HepG2 (cell line): ENCODE measurements around the gene PTPRB. TPM values are rescaled to one million over a fixed set of nuclear protein-coding genes. Genes with fewer than 3 reads are reported as not detected.

Source experiments
- ATAC-seq: fragments of 200-7000 bp; cut with Tn5 transposase; 3 replicates; pipeline ENCODE4 v1.9.1; 2020; ENCODE audit warnings: mild to moderate bottlenecking, moderate library complexity
- BruUV-seq: library from RNA; stranded (reverse); fragments of 400-500 nt; replicated peaks from 2 replicates; lab custom pipeline; 2021; lab: Mats Ljungman, UMichigan
- CTCF ChIA-PET: fragments of 300-600 bp; formaldehyde crosslinking; extraction: SDS; loops from one replicate; lab custom pipeline; 2021; ENCODE audit warnings: low total read pairs, inconsistent platforms, low intra/inter-chr PET ratio; lab: Yijun Ruan, JAX
- POLR2A ChIA-PET: fragments of 350-600 bp; sonication (Branson Sonifier 250); formaldehyde crosslinking; loops from one replicate; lab custom pipeline; 2020; ENCODE audit warnings: antibody characterized with exemption, inconsistent platforms; lab: Yijun Ruan, JAX
- DNase-seq: peaks from one replicate; pipeline ENCODE4 v3.0.0-alpha.2; 2015; ENCODE audit warnings: low spot score
- FAIRE-seq: peaks from 3 replicates; lab custom pipeline; 2011; peaks lifted over from hg19 to GRCh38; lab: Jason Lieb, UNC
- H2AFZ ChIP-seq: one replicate; pipeline ENCODE4 v1.6.1; 2011; ENCODE audit warnings: low read length, inconsistent platforms
- H3K27ac ChIP-seq: fragments of 300-600 bp; 3 replicates; pipeline ENCODE4 v1.8.0; 2011; ENCODE audit warnings: mixed run types, mild to moderate bottlenecking, mixed read lengths, low read length, inconsistent platforms; ENCODE audit not compliant: insufficient read depth; ENCODE audit errors: extremely low read length
- H3K27me3 ChIP-seq, 2 experiments: fragments of 200-600 bp in 1 of 2; 2 replicates in 1 of 2; 3 replicates in 1 of 2; pipeline versions ENCODE4 v1.6.0 to v1.8.0; 2011; ENCODE audit warnings: low read length in 2 of 2, mild to moderate bottlenecking in 2 of 2, moderate library complexity in 2 of 2, inconsistent platforms in 1 of 2; ENCODE audit not compliant: insufficient read depth in 2 of 2, control insufficient read depth in 1 of 2
- H3K36me3 ChIP-seq, 2 experiments: fragments of 200-600 bp in 1 of 2; replicated peaks in 1 of 2; 2 replicates in 1 of 2; 3 replicates in 1 of 2; pipeline versions ENCODE4 v1.5.1 to v1.8.0; 2011; ENCODE audit warnings: low read length in 2 of 2, inconsistent platforms in 1 of 2; ENCODE audit not compliant: insufficient read depth in 2 of 2, control insufficient read depth in 1 of 2
- H3K4me1 ChIP-seq: 2 replicates; pipeline ENCODE4 v1.5.1; 2012; ENCODE audit warnings: low read length, inconsistent platforms; ENCODE audit not compliant: insufficient read depth
- H3K4me2 ChIP-seq: 2 replicates; pipeline ENCODE4 v1.6.0; 2011; ENCODE audit warnings: low read depth, low read length, inconsistent platforms
- H3K4me3 ChIP-seq, 3 experiments: fragments of 200-600 bp in 1 of 3; sonication (generic), shearing (Covaris generic) in 1 of 3; replicated peaks in 1 of 3; 2 replicates each; pipeline ENCODE4 v1.5.1; 2011 to 2016; ENCODE audit warnings: low read length in 3 of 3, inconsistent platforms in 2 of 3, low read depth in 2 of 3, mild to moderate bottlenecking in 2 of 3, control low read depth in 1 of 3, mixed read lengths in 1 of 3; ENCODE audit not compliant: insufficient read depth in 1 of 3
- H3K79me2 ChIP-seq: one replicate; pipeline ENCODE4 v1.6.1; 2011; ENCODE audit warnings: low read length, inconsistent platforms; ENCODE audit not compliant: insufficient read depth
- H3K9ac ChIP-seq: 2 replicates; pipeline ENCODE4 v1.6.0; 2011; ENCODE audit warnings: mild to moderate bottlenecking, low read depth, low read length, inconsistent platforms; ENCODE audit not compliant: insufficient read depth
- H3K9me3 ChIP-seq: 2 replicates; pipeline ENCODE4 v1.5.1; 2012; ENCODE audit warnings: mild to moderate bottlenecking, low read length
- H4K20me1 ChIP-seq: 2 replicates; pipeline ENCODE4 v1.6.0; 2011; ENCODE audit warnings: inconsistent platforms, mild to moderate bottlenecking, low read length, moderate library complexity; ENCODE audit not compliant: insufficient read depth
- AGO1 ChIP-seq: fragments of 200-400 bp; formaldehyde crosslinking; IDR thresholded peaks from 2 replicates; pipeline ENCODE4 v1.6.1; 2017; ENCODE audit warnings: mild to moderate bottlenecking, low read depth, low read length, moderate library complexity; ENCODE audit not compliant: poor library complexity, severe bottlenecking
- ATRX ChIP-seq: sonication (generic); formaldehyde crosslinking; IDR thresholded peaks from 2 replicates; pipeline ENCODE4 v1.4.0; 2020; ENCODE audit warnings: missing genetic modification reagents, borderline replicate concordance
- CREM ChIP-seq, 2 experiments: sonication (generic) in 1 of 2; formaldehyde crosslinking in 1 of 2; IDR thresholded peaks; 2 replicates each; pipeline versions ENCODE4 v1.4.0 to v1.6.1; 2016 to 2020; ENCODE audit warnings: antibody characterized with exemption in 1 of 2, mild to moderate bottlenecking in 1 of 2, missing genetic modification reagents in 1 of 2
- FOXK2 ChIP-seq: fragments of 450-650 bp; IDR thresholded peaks from 2 replicates; pipeline ENCODE4 v1.6.1; 2016
- MIXL1 ChIP-seq: IDR thresholded peaks from 2 replicates; pipeline ENCODE4 v1.6.1; 2016
- PAX8 ChIP-seq: sonication (generic); formaldehyde crosslinking; IDR thresholded peaks from 2 replicates; pipeline ENCODE4 v1.8.0; 2022; ENCODE audit warnings: mild to moderate bottlenecking, missing genetic modification reagents, borderline replicate concordance
- SMC3 ChIP-seq: IDR thresholded peaks from 2 replicates; pipeline ENCODE4 v1.6.1; 2011; ENCODE audit warnings: low read length, improper control_type of control experiment
- SRSF9 ChIP-seq: fragments of 200-400 bp; formaldehyde crosslinking; IDR thresholded peaks from 2 replicates; pipeline ENCODE4 v1.6.1; 2018; ENCODE audit warnings: borderline replicate concordance, mild to moderate bottlenecking, low read depth, low read length; ENCODE audit not compliant: insufficient read depth, poor library complexity, severe bottlenecking
- STAT5B ChIP-seq: sonication (generic); formaldehyde crosslinking; IDR thresholded peaks from 2 replicates; pipeline ENCODE4 v1.4.0; 2020; ENCODE audit warnings: missing genetic modification reagents
- TCF7 ChIP-seq: sonication (generic); IDR thresholded peaks from 2 replicates; pipeline ENCODE4 v1.6.1; 2016; ENCODE audit warnings: antibody characterized with exemption, low read depth
- ZFP36L2 ChIP-seq: sonication (generic); formaldehyde crosslinking; IDR thresholded peaks from 2 replicates; pipeline ENCODE4 v1.4.0; 2020; ENCODE audit warnings: missing genetic modification reagents
- ZKSCAN5 ChIP-seq: sonication (generic); formaldehyde crosslinking; IDR thresholded peaks from 2 replicates; pipeline ENCODE4 v1.5.1; 2020; ENCODE audit warnings: mild to moderate bottlenecking, missing genetic modification reagents
- ZNF407 ChIP-seq: sonication (generic); formaldehyde crosslinking; IDR thresholded peaks from one replicate; pipeline ENCODE4 v1.5.1; 2020; ENCODE audit warnings: mild to moderate bottlenecking, missing genetic modification reagents; ENCODE audit errors: not compliant biosample characterization
- ZNF552 ChIP-seq: sonication (generic); formaldehyde crosslinking; IDR thresholded peaks from 2 replicates; pipeline ENCODE4 v1.9.0; 2022; ENCODE audit warnings: missing genetic modification reagents, mild to moderate bottlenecking, borderline replicate concordance
- ZNF691 ChIP-seq: sonication (generic); formaldehyde crosslinking; IDR thresholded peaks from 2 replicates; pipeline ENCODE4 v1.4.0; 2020; ENCODE audit warnings: missing genetic modification reagents, low read depth, mild to moderate bottlenecking, borderline replicate concordance
- WGBS: methylation state at CpG from one replicate; pipeline ENCODE4 v1.1.6; 2017; ENCODE audit warnings: low lambda C conversion rate; 5-methylcytosine and 5-hydroxymethylcytosine counted together
- in situ Hi-C: cut with HindIII; loops from 2 replicates; pipeline ENCODE4 v1.10.0; 2017; ENCODE audit warnings: low pct_unique_long_range_greater_than_20kb; ENCODE audit not compliant: extremely low pct_ligation_motif_present
- intact Hi-C: fragments of 100-400 bp; cut with micrococcal nuclease; formaldehyde crosslinking; loops from one replicate; pipeline ENCODE4 v1.10.0; 2022; ENCODE audit not compliant: unreplicated experiment
- polyA plus RNA-seq, 8 experiments: library from polyadenylated mRNA; depleted of rRNA in 3 of 8; stranded (reverse) in 7 of 8; unstranded in 1 of 8; fragments of >200 nt; fragmentation: Illumina TruSeq in 4 of 8; extraction: Trizol in 4 of 8; gene quantifications; 2 replicates each; pipeline versions ENCODE4 v1.2.1 to v1.2.3, GENCODE V29; 2011 to 2016; ENCODE audit warnings: low read depth in 4 of 8, missing spikeins in 1 of 8, mixed read lengths in 1 of 8; ENCODE audit not compliant: insufficient read depth in 1 of 8
- total RNA-seq, 5 experiments: library from RNA; depleted of rRNA; stranded (reverse); fragments of >200 nt; fragmentation: Illumina TruSeq; extraction: Trizol; gene quantifications; 2 replicates each; pipeline ENCODE4 v1.2.3, GENCODE V29; 2016; ENCODE audit warnings: low read depth in 1 of 5

PTPRB gene
- total and polyA plus RNA-seq, 2 of the 13 experiments (the other 11 are each of a cell fraction or from before 2014, with no cell fraction given) = 0.02 to 0.07 TPM

- intact Hi-C loops (no loop called here), in situ Hi-C loops (no loop called here)
- DNase-seq (peak; percentile 22), FAIRE-seq (no peak), ATAC-seq (no peak)
- Histone ChIP-seq H3K36me3 (no peaks in the 10 kb centered on the region), H3K9me3 (no peaks in the 10 kb centered on the region), H3K79me2 (no peaks in the 10 kb centered on the region), H3K4me3 (no peak overlapping the region), H3K4me2 (no peak overlapping the region), H4K20me1 (no peaks in the 10 kb centered on the region), H2AFZ (no peak overlapping the region), H3K27me3 (no peaks in the 10 kb centered on the region), H3K4me1 (peaks cover 11% of the 10 kb centered on the region), H3K27ac (no peak overlapping the region), H3K9ac (no peak overlapping the region)
- WGBS = 0% methylated on average over 1 of the region's 1 CpG
- ChIA-PET POLR2A (no interaction called here), CTCF (no interaction called here)
- BruUV-seq = no TSS peak
- TF ChIP-seq MIXL1 (CRISPR knock-in tag) = no peak
- TF ChIP-seq ATRX (CRISPR knock-in tag) = no peak
- no peak for TF ChIP-seq ZFP36L2 (CRISPR knock-in tag)
- no peak for TF ChIP-seq ZKSCAN5 (CRISPR knock-in tag)
- TF ChIP-seq AGO1 = no peak
- no peak for TF ChIP-seq TCF7
- no peak for TF ChIP-seq SRSF9
- no peak for TF ChIP-seq STAT5B (CRISPR knock-in tag)
- TF ChIP-seq PAX8 (CRISPR knock-in tag) = no peak
- no peak for TF ChIP-seq ZNF552
- no peak for TF ChIP-seq SMC3
- no peak for TF ChIP-seq ZNF691
- TF ChIP-seq FOXK2 = no peak
- no peak for TF ChIP-seq ZNF407
- no peak for TF ChIP-seq CREM (IDR thresholded peaks at IDR 0.05)
- no peak for TF ChIP-seq CREM (CRISPR knock-in tag; IDR thresholded peaks at IDR 0.05)
Measured at GRCh38 chr12:70540996-70541395, 96.2 kb downstream of the PTPRB start.
